T-helper 2 cell (primary cell): Measurements from ENCODE around the gene HMGCS2.
"Not testable (repeated sequence)": the region's sequence is repeated elsewhere in the genome, so short reads cannot be mapped to it uniquely, and the experiment has no call there.

Experiments used
- DNase-seq, 5 experiments: peaks; one replicate each; pipeline versions ENCODE4 v3.0.0 to v3.0.0-alpha.2; 2012 to 2022

HMGCS2 gene

GRCh38 chr1:119725626-119726025 is 43.1 kb downstream of the HMGCS2 start:
- DNase-seq = no peak

DNA sequence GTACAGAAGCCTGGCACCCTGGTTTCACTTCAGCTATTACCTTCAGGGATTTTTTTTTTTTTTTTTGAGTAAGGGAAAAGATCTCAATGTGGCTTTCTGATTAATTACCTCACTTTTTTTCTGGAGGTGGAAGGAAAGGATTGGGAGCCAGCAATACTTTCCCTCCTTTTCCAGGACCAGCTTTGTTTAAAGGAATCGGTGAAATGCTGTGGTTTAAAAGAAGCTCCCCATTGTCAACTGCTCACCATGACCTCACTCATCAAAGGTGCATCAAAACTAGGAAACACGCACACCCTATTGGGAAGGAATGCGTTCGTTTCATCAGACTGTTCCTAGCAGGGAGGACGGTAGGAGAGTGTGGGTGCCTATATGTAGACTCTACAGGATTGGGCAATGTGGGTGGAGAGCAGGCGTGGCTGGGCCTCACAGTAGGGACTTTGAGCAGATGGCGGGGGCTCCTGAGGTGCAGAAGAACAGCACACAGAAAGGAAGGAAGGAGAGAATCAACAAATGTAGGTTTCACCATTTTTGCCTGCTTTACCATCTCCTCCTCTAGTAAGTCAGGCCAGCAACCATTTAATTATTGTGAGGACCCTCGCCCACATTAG is 44.0 kb downstream of the HMGCS2 start:
- DNase-seq = no peak

- no peak for DNase-seq
Measured at GRCh38 chr1:119721896-119722295, 46.8 kb downstream of the HMGCS2 start.

GRCh38 chr1:119720866-119721440 is 47.8 kb downstream of the HMGCS2 start:
- DNase-seq = no peak

- DNase-seq = no peak
Measured at GRCh38 chr1:119718972-119719371, 49.7 kb downstream of the HMGCS2 start.

DNA sequence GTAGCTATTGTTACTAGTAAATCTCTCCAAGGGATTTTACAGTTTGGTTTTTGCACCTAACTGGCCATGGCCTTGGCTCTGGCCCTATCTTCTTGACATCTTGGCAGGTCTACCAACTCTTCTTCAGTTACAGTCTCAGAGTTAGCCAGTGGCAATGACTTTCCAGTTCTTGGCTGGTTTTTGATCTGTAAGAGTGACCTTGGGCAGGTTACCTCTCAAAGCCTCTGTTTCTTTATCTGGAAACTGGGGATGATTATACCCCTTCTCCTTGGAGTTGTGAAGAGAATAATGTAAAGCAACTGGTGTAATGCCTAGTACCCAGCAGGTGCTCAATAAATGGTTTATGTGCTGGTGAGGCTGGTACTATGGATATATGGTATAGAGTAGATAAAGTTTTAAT is 50.3 kb downstream of the HMGCS2 start:
- no peak for DNase-seq

- no peak for DNase-seq
Measured at GRCh38 chr1:119715542-119715941, 53.2 kb downstream of the HMGCS2 start.

DNA sequence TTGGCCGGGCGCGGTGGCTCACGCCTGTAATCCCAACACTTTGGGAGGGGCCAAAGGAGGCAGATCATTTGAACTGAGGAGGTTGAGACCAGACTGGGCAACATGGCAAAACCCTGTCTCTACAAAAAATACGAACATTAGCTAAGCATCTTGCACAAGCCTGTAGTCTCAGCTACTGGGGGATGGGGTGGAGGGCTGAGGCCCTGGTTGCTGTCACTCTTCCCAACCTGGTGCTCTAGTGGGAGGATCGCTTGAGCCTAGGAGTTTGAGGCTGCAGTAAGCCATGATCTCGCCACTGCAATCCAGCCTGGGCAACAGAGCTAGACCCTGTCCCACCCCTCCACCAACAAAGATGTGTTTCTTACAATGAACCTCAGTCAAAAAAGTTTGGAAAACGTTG is 54.1 kb downstream of the HMGCS2 start:
- DNase-seq = no peak

GRCh38 chr1:119713749-119714456 is 54.8 kb downstream of the HMGCS2 start:
- DNase-seq = no peak

DNA sequence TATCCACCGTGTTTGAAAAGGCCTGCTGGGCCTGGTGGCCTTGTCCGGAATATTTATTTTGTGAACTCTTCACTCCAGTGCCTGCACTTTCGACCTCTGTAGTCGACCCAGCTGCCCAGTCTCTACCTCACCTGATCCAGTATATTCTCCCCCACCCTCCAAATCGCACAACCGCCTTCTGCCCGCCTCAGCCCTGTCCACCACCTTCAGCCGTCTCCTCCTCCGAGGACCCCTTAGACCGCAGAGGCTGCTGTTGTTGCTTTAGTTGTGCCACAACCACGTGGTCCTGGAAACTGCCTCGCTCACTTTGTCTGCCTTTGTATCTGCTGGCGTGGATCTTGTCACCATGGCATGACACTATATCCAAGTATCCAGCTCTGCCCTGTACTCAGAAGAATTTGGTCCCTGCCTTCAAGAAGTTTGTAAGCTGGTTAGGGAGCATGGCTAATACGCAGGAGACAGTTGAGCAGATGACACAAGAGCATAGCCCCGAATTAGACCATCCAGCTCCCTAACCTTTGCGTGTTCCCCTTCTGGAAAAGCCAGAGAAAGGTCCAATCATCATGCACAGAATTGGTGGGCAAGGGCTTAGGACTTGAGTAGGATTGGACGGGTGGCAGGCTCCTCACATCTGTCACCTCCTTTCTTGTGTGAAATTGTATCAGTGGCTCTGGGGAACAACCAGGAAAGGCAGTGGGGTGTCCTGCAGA is 55.5 kb downstream of the HMGCS2 start:
- no peak for DNase-seq

- DNase-seq = peak in 2 of 5 experiments; percentile 29 to 56
Measured at GRCh38 chr1:119712342-119713038, 56.2 kb downstream of the HMGCS2 start.

GRCh38 chr1:119711804-119712341 is 56.8 kb downstream of the HMGCS2 start, which contains the start of gene PHGDH:
Gene PHGDH (plus strand): TSS chr1:119711934. CDS start chr1:119712023, 89 bp downstream.
- DNase-seq = peak in 1 of 5 experiments; percentile 82

GRCh38 chr1:119711356-119711803 is 57.3 kb downstream of the HMGCS2 start:
- not testable (repeated sequence) for DNase-seq

DNA sequence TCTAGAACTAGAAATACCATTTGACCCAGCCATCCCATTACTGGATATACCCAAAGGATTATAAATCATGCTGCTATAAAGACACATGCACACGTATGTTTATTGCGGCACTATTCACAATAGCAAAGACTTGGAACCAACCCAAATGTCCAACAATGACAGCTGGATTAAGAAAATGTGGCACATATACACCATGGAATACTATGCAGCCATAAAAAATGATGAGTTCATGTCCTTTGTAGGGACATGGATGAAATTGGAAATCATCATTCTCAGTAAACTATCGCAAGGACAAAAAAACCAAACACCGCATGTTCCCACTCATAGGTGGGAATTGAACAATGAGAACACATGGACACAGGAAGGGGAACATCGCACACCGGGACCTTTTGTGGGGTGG is 62.1 kb downstream of the HMGCS2 start:
- not testable (repeated sequence) for DNase-seq

DNA sequence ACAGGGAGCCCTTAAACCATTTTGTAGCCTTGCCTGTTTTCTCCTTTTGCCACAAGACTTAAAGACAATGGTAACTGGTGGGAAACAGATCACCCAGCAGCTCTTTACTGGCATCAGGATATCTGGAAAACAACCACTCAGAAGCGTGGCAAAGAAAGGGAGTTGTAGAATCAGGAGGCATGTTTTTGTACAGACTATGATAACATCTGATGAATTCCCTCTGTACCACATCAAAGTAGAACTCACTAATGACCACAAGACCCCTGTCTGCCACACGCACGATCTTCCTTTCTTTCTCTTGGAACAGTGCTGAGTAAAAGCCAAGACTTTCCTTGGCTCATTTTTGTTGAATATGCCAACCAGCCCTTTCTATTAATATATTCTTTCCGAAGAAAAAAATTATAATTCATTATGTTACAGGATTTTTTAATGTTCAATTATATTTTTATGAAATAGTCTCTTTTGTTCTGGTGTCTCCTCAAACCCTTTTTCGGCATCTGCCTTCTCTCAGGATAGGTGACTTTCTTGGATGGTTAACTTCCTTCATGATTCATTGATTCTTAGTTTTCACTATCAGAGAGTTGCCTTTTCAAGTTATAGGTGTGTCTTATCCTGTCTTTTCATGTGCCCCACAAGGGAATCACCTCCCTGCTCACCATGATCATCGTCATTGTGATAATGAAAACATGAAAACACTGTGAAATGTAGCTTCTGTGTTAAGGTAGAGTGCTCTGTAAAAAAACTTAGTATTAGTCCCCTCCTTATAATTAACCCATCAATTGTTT is 64.8 kb downstream of the HMGCS2 start:
- no peak for DNase-seq

DNA sequence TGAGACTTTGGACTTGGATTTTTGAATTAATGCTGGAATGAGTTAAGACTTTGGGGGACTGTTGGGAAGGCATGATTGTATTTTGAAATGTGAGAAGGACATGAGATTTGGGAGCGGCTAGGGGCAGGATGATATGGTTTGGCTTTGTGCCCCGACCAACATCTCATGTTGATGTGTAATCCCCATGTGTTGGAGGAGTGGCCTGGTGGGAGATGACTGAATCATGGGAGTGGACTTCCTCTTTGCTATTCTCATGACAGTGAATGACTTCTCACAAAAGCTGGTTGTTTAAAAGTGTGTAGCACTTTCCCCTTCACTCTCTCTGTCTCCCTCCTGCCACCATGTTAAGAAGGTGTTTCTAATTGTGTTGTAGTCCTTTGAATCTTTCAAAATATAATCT is 66.3 kb downstream of the HMGCS2 start:
- DNase-seq = no peak

GRCh38 chr1:119701659-119702058 is 67.0 kb downstream of the HMGCS2 start:
- DNase-seq = no peak

DNA sequence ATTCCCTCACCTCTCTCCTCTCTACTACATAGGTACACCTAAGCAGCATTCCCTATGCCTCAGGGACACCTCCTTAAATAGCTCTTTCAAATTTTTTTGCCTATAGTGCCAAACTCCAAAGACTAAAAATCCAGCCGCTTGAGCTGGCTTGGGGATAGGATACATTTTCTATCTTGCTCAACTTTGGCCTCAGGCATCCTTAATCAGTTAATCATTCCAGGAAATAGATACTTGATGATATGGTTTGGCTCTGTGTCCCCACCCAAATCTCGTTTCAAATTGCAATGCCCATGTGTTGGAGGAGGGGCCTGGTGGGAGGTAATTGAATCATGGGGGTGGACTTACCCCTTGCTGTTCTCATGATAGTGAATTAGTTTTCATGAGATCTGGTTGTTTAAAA is 68.4 kb downstream of the HMGCS2 start:
- DNase-seq = no peak
